Kidney epithelial cell (primary cell): ENCODE results near the gene CTXN3. TPM values are rescaled to one million over a fixed set of nuclear protein-coding genes. Genes with fewer than 3 reads are reported as not detected.

ENCODE experiments used
- DNase-seq: peaks from one replicate; pipeline ENCODE4 v3.0.0-alpha.2; 2010; ENCODE audit warnings: low read depth
- H3K27me3 ChIP-seq: 2 replicates; pipeline ENCODE4 v1.6.0; 2011; ENCODE audit warnings: low read length; ENCODE audit not compliant: control insufficient read depth, insufficient read depth
- H3K36me3 ChIP-seq: 2 replicates; pipeline ENCODE4 v1.5.1; 2011; ENCODE audit warnings: low read length; ENCODE audit not compliant: control insufficient read depth, insufficient read depth
- H3K4me3 ChIP-seq: 2 replicates; pipeline ENCODE4 v1.5.1; 2011; ENCODE audit warnings: low read depth, mild to moderate bottlenecking, control low read depth, low read length
- CTCF ChIP-seq: IDR thresholded peaks from 2 replicates; pipeline ENCODE4 v1.5.1; 2011; ENCODE audit warnings: mild to moderate bottlenecking, moderate library complexity, low read length, control low read depth, inconsistent platforms; ENCODE audit not compliant: insufficient read depth, poor library complexity, severe bottlenecking
- total RNA-seq: library from RNA; depleted of rRNA; stranded (reverse); fragments of >200 nt; gene quantifications from 2 replicates; pipeline ENCODE4 v1.2.3, GENCODE V29; 2015

CTXN3 gene
- total RNA-seq, 1 donor from 2014 or later = not detected

DNA sequence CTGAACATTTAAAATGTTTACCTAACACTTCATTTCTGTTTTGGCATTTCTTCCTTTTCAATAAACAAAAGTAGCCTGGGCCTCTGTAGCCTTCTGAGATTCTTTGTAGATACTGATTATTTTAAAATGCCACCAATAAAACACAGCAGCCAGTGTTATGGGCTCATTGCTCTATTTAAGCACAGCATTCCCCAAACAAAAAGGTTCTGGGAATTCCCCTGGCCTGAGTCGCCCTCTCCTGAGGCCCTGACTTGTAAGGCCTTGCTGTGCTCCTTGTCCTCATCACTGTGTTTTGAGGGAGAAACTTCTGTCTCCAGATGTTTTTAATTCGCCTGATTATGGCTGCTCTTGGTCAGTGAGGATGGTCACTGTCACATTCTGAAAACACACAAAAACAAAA lies 33.0 kb upstream of the CTXN3 start:
- DNase-seq = no peak
- H3K36me3 ChIP-seq = no peaks in the 10 kb centered on the region
- no peak for TF ChIP-seq CTCF
- no peaks in the 10 kb centered on the region for H3K27me3 ChIP-seq
- H3K4me3 ChIP-seq = no peak overlapping the region

GRCh38 chr5:127619908-127620479 lies 28.9 kb upstream of the CTXN3 start:
- Histone ChIP-seq H3K27me3 (no peaks in the 10 kb centered on the region), H3K4me3 (no peak overlapping the region), H3K36me3 (no peaks in the 10 kb centered on the region)
- DNase-seq = no peak
- TF ChIP-seq CTCF = no peak

DNA sequence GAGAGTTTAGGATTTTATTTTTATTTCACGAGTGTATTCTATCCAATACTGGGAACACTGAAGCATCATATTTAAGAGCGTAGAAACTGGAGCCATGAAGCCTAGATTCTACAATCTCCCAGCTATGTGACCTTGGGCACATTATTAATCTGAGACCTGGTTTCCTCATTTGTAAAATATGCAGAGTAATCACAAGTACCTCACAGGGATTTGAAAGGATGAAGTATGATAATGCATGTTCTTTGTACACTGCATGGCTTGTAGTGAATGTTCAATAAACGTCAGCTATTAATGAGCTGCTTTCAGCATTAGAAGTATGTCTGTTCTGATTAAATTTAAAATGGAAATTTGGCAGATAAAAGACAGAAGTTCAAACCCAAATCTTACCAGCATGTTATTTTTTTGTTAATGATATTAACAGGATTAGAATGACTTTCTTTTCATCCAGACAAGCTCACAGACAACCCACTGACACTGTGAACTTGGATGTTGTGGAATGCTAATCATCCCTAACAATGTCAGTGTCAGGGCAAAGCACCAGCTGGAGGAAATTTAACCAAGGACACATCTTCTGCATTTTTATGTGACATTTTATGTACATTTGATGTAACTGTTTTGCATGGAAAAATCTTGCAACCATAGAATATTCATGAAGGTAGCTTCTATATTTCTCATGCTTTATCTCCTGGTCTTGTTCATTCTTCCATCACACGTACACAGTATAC lies 27.1 kb upstream of the CTXN3 start:
- no peak for DNase-seq
- Histone ChIP-seq H3K27me3 (no peaks in the 10 kb centered on the region), H3K4me3 (no peak overlapping the region), H3K36me3 (no peaks in the 10 kb centered on the region)
- no peak for TF ChIP-seq CTCF

DNA sequence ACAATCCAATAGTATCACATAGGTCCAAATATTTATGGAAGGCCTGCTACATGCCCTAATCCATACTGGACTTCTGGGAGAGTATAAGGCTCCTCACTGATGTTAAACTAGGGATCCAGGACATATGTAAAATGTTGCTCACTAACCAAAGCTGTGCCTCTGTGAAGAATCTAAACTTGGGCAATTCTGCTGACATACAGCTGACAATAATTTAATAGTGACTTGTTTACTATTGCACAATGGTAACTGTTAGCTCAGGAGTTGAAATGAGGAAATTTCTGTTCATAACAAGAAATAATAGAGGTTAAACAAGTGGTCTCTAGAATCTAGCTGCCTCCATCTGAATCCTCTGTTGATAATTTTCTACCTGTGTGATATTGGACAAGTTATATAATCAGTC lies 14.9 kb upstream of the CTXN3 start:
- no peak overlapping the region for H3K4me3 ChIP-seq
- DNase-seq = no peak
- no peaks in the 10 kb centered on the region for H3K36me3 ChIP-seq
- no peaks in the 10 kb centered on the region for H3K27me3 ChIP-seq
- no peak for TF ChIP-seq CTCF

DNA sequence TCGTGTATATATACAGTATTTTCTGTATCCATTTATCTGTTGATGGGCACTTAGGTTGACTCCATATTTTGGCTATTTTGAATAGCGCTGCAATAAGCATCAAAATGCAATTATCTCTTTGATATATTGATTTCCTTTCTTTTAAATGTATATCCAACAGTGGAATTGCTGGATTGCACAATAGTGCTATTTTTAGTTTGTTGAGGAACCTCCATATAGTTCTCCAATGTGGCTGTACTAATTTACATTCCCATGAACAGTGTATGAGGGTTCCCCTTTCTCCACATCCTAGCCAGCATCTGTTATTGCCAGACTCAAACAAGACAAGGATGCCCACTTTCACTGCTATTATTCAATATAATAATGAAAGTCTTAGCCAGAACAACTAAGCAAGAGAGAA lies 9.1 kb upstream of the CTXN3 start:
- no peak for TF ChIP-seq CTCF
- no peak for DNase-seq
- Histone ChIP-seq H3K4me3 (no peak overlapping the region), H3K36me3 (no peaks in the 10 kb centered on the region), H3K27me3 (no peaks in the 10 kb centered on the region)

DNA sequence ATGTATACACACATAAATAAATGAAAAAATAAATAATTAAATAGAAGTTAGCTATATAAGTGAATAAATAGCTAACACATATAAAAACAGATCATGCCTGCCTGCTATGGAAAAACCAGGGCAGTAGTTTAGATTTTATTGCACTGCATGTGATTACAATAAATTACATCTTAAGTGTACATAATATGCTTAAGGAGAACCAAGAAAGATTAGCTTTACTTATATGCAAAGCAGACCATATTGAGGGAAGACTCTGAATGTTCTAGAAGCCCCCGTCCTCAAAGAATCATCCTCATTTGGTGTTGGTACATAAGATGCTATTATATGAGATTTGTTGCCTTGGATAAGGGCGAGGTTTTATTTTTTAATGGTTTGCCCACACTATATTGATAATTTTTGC lies 5.9 kb upstream of the CTXN3 start:
- DNase-seq = no peak
- no peak for TF ChIP-seq CTCF
- no peaks in the 10 kb centered on the region for H3K27me3 ChIP-seq
- H3K36me3 ChIP-seq = no peaks in the 10 kb centered on the region
- H3K4me3 ChIP-seq = no peak overlapping the region
